Measurements from ENCODE around the gene SETD3. TPM values are rescaled to one million over a fixed set of nuclear protein-coding genes. Genes with fewer than 3 reads are reported as not detected.

SETD3 gene
- total and polyA plus RNA-seq, 2 of the 8 experiments (the other 6 are each of a cell fraction or from before 2014, with no cell fraction given) = 24.0 to 64.0 TPM

DNA sequence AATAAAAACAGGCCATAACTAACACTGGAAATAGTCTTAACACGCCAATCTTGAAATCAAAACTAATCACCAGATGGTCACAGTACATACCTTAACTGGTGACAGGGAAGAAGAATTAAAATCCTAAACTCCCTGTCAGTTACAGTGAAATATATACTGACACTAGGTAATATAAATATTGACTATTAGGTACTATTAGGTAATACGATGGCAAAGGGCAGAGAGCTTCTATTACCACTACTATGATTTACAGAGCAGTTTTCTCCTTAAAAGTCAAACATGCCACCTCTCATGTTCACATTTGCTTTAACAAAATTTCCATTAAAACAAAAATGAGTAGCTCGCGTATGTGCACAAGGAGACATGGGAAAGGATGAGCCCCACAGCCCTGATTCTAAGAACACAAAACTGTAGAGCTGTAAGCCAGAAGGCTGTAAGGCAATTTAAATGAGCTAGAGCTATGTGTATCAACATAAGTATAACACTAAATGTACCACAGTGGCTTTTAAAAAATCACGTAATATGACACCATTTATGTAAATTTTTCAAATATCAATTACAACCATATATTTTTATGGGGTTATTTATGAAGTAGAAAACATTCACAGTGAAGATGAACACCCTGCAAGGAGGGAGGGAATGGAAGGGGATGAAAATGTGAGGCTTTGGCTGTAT is 19.1 kb downstream of the SETD3 start:
- Histone ChIP-seq H3K18ac (ENCODE audit: extremely low read depth, low read length) (no peak overlapping the region), H3K79me1 (ENCODE audit: low read depth, low read length) (peaks cover 2% of the 10 kb centered on the region; the same call in 1 of the 2 replicates), H4K20me1 (replicated peaks in 1 of 2; ENCODE audit: control insufficient read depth in 1 of 2, insufficient read depth in 2 of 2, low read length in 2 of 2) (no peaks in the 10 kb centered on the region), H3K9ac (replicated peaks in 1 of 4; ENCODE audit: extremely low read depth in 1 of 4, low read depth in 3 of 4, low read length in 3 of 4) (no peak overlapping the region), H3K79me2 (ENCODE audit: control insufficient read depth in 1 of 2, insufficient read depth in 2 of 2, low read length in 2 of 2) (peaks cover 0 to 15% of the 10 kb centered on the region in 2 experiments; a peak in 2 of 4 replicates), H2BK120ac (replicated peaks; ENCODE audit: low read depth, low read length) (no peak overlapping the region), H3K4ac (replicated peaks; ENCODE audit: insufficient read length, low read depth, low read length) (no peak overlapping the region), H3K23ac (ENCODE audit: insufficient read length) (no peak overlapping the region), H3K56ac (replicated peaks; ENCODE audit: insufficient read length, low read depth, low read length) (no peak overlapping the region), H3K14ac (ENCODE audit: insufficient read length) (no peak overlapping the region), H2BK12ac (ENCODE audit: low read depth, low read length) (no peak overlapping the region), H2BK5ac (ENCODE audit: low read depth, low read length) (no peak overlapping the region), H3K4me2 (ENCODE audit: insufficient read depth in 1 of 2, low read depth in 2 of 2, low read length in 2 of 2) (no peak overlapping the region), H3K23me2 (ENCODE audit: low read depth, low read length) (no peaks in the 10 kb centered on the region), H4K8ac (ENCODE audit: extremely low read depth, insufficient read depth, low read length) (no peak overlapping the region), H2BK15ac (ENCODE audit: low read length) (no peak overlapping the region), H3K27me3 (replicated peaks in 1 of 4; ENCODE audit: control insufficient read depth in 3 of 4, extremely low read depth in 1 of 4, insufficient read depth in 3 of 4, low read length in 3 of 4) (no peaks in the 10 kb centered on the region), H3K27ac (ENCODE audit: low read depth, low read length) (no peak overlapping the region), H3K4me3 (ENCODE audit: extremely low read depth in 1 of 4, insufficient read depth in 2 of 4, low read depth in 3 of 4, low read length in 4 of 4) (no peak overlapping the region), H2AFZ (ENCODE audit: low read length) (no peak overlapping the region), H4K91ac (replicated peaks; ENCODE audit: insufficient read length, low read length) (no peak overlapping the region), H2AK5ac (ENCODE audit: low read depth, low read length) (no peak overlapping the region), H3K9me3 (ENCODE audit: insufficient read depth in 2 of 2, low read depth in 1 of 2, low read length in 1 of 2) (no peaks in the 10 kb centered on the region), H4K5ac (ENCODE audit: insufficient read length, low read depth, low read length) (no peak overlapping the region), H2BK20ac (ENCODE audit: low read length) (no peak overlapping the region), H3K4me1 (replicated peaks in 1 of 4; ENCODE audit: control insufficient read depth in 3 of 4, insufficient read depth in 4 of 4, low read length in 3 of 4) (peaks cover 0 to 18% (median 12%) of the 10 kb centered on the region in 4 experiments; a peak in 5 of 7 replicates), H3K36me3 (ENCODE audit: control insufficient read depth in 2 of 4, insufficient read depth in 4 of 4, low read length in 3 of 4) (peaks cover 4 to 14% (median 8%) of the 10 kb centered on the region in 4 experiments; a peak in 6 of 8 replicates)
- WGBS, 2 experiments (ENCODE audit: extremely low coverage in 1 of 2, insufficient coverage in 1 of 2, insufficient read length in 1 of 2, insufficient replicate concordance in 2 of 2, low coverage in 1 of 2, low lambda C conversion rate in 2 of 2, missing lambda C conversion rate in 1 of 2) = 95% methylated on average over 5 of the region's 5 CpGs; no CpG with 5 or more reads in 1 of the 2 experiments
- CTCF ChIA-PET (ENCODE audit: partially characterized antibody) = interaction anchor here (0.6 to 5.2 kb wide), 16 partner anchors 10 to 438 kb away, joined by 3 to 19 read pairs (median 4); no protein-coding TSS in a partner anchor
- DNase-seq (ENCODE audit: low read depth in 1 of 2, low spot score in 2 of 2) (peak in 1 of 2 experiments; percentile 2), FAIRE-seq (no peak)
- POLR2A ChIA-PET (ENCODE audit: partially characterized antibody) = interaction anchor here (0.9 kb wide), 1 partner anchor 49 kb away, joined by 3 read pairs; no protein-coding TSS in a partner anchor
- TF ChIP-seq SP2 (IDR thresholded peaks at IDR 0.05; ENCODE audit: low read length) (no peak), ZNF274 (IDR thresholded peaks at IDR 0.05; ENCODE audit: borderline replicate concordance, extremely low read depth, low read length) (no peak), KDM4A (IDR thresholded peaks at IDR 0.05; ENCODE audit: low read depth, low read length, severe bottlenecking) (no peak), EGR1 (IDR thresholded peaks at IDR 0.05; ENCODE audit: borderline replicate concordance, low read depth, low read length) (no peak), CREB1 (IDR thresholded peaks at IDR 0.05) (no peak), RXRA (IDR thresholded peaks at IDR 0.05; ENCODE audit: insufficient read depth, low read depth, low read length) (no peak)
- TF ChIP-seq, protein P1, sequence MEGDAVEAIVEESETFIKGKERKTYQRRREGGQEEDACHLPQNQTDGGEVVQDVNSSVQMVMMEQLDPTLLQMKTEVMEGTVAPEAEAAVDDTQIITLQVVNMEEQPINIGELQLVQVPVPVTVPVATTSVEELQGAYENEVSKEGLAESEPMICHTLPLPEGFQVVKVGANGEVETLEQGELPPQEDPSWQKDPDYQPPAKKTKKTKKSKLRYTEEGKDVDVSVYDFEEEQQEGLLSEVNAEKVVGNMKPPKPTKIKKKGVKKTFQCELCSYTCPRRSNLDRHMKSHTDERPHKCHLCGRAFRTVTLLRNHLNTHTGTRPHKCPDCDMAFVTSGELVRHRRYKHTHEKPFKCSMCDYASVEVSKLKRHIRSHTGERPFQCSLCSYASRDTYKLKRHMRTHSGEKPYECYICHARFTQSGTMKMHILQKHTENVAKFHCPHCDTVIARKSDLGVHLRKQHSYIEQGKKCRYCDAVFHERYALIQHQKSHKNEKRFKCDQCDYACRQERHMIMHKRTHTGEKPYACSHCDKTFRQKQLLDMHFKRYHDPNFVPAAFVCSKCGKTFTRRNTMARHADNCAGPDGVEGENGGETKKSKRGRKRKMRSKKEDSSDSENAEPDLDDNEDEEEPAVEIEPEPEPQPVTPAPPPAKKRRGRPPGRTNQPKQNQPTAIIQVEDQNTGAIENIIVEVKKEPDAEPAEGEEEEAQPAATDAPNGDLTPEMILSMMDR (IDR thresholded peaks at IDR 0.05; ENCODE audit: control extremely low read depth in 1 of 3, insufficient read depth in 1 of 3, low read depth in 1 of 3, low read length in 3 of 3) = no peak
- TF ChIP-seq, protein P2, sequence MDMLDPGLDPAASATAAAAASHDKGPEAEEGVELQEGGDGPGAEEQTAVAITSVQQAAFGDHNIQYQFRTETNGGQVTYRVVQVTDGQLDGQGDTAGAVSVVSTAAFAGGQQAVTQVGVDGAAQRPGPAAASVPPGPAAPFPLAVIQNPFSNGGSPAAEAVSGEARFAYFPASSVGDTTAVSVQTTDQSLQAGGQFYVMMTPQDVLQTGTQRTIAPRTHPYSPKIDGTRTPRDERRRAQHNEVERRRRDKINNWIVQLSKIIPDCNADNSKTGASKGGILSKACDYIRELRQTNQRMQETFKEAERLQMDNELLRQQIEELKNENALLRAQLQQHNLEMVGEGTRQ (IDR thresholded peaks at IDR 0.05; ENCODE audit: low read length) = no peak
- TF ChIP-seq, protein P3, sequence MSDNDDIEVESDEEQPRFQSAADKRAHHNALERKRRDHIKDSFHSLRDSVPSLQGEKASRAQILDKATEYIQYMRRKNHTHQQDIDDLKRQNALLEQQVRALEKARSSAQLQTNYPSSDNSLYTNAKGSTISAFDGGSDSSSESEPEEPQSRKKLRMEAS (IDR thresholded peaks at IDR 0.05) = no peak

Data from H1 (cell line).